K562 (cell line): ENCODE measurements around the gene NEXN. TPM values are rescaled to one million over a fixed set of nuclear protein-coding genes. Genes with fewer than 3 reads are reported as not detected.

Experiments
- ATAC-seq: fragments of 200-7000 bp; cut with Tn5 transposase; 3 replicates; pipeline ENCODE4 v1.9.1; 2020; ENCODE audit warnings: moderate library complexity
- BruUV-seq: library from RNA; stranded (reverse); fragments of 400-500 nt; replicated peaks from 2 replicates; lab custom pipeline; 2021; lab: Mats Ljungman, UMichigan
- CTCF ChIA-PET: fragments of 300-600 bp; formaldehyde crosslinking; extraction: SDS; loops from one replicate; lab custom pipeline; 2021; ENCODE audit warnings: low intra/inter-chr PET ratio; lab: Yijun Ruan, JAX
- POLR2A ChIA-PET: fragments of 300-600, 350-650 bp; sonication (Branson Sonifier 250); formaldehyde crosslinking; extraction: SDS; loops from one replicate; lab custom pipeline; 2021; ENCODE audit warnings: antibody characterized with exemption, inconsistent platforms; lab: Yijun Ruan, JAX
- DNase-seq, 4 experiments: peaks; one replicate each; pipeline versions ENCODE4 v3.0.0 to v3.0.0-alpha.2; 2011 to 2018; ENCODE audit warnings: low spot score in 3 of 4, mixed read lengths in 3 of 4; ENCODE audit errors: extremely low read depth in 1 of 4
- FAIRE-seq: peaks from 2 replicates; lab custom pipeline; 2011; peaks lifted over from hg19 to GRCh38; lab: Jason Lieb, UNC
- H2AFZ ChIP-seq: 2 replicates; pipeline ENCODE4 v1.6.0; 2011; ENCODE audit warnings: low read depth, low read length, control low read depth, inconsistent platforms
- H3K27ac ChIP-seq: fragments of 200-600 bp; 3 replicates; pipeline ENCODE4 v1.8.0; 2011; ENCODE audit warnings: low read depth, mild to moderate bottlenecking, control low read depth, inconsistent platforms, low read length, moderate library complexity, mixed read lengths; ENCODE audit errors: extremely low read depth
- H3K27me3 ChIP-seq, 2 experiments: fragments of 300-600 bp in 1 of 2; 2 replicates in 1 of 2; 3 replicates in 1 of 2; pipeline versions ENCODE4 v1.6.0 to v1.8.0; 2011; ENCODE audit warnings: inconsistent platforms in 2 of 2, low read length in 2 of 2, mild to moderate bottlenecking in 1 of 2, mixed read lengths in 1 of 2, moderate library complexity in 1 of 2; ENCODE audit not compliant: control insufficient read depth in 2 of 2, insufficient read depth in 2 of 2
- H3K36me3 ChIP-seq: fragments of 300-600 bp; 3 replicates; pipeline ENCODE4 v1.8.0; 2011; ENCODE audit warnings: mild to moderate bottlenecking, low read length, inconsistent platforms; ENCODE audit not compliant: control insufficient read depth, insufficient read depth
- H3K4me1 ChIP-seq, 2 experiments: fragments of 200-600 bp in 1 of 2; replicated peaks in 1 of 2; 2 replicates in 1 of 2; 3 replicates in 1 of 2; pipeline versions ENCODE4 v1.5.1 to v1.8.0; 2011; ENCODE audit warnings: inconsistent platforms in 2 of 2, low read length in 2 of 2, mild to moderate bottlenecking in 1 of 2, mixed read lengths in 1 of 2, moderate library complexity in 1 of 2; ENCODE audit not compliant: control insufficient read depth in 2 of 2, insufficient read depth in 2 of 2
- H3K4me2 ChIP-seq: 2 replicates; pipeline ENCODE4 v1.6.1; 2011; ENCODE audit warnings: low read length, control low read depth, inconsistent platforms, mixed read lengths; ENCODE audit not compliant: insufficient read depth
- H3K4me3 ChIP-seq: fragments of 200-600 bp; sonication (generic), shearing (Covaris generic); 2 replicates; pipeline ENCODE4 v1.5.1; 2016; ENCODE audit warnings: control low read depth, inconsistent platforms
- H3K79me2 ChIP-seq: fragments of 200-600 bp; 3 replicates; pipeline ENCODE4 v1.8.0; 2011; ENCODE audit warnings: low read length, inconsistent platforms; ENCODE audit not compliant: control insufficient read depth, insufficient read depth
- H3K9ac ChIP-seq, 2 experiments: 2 replicates each; pipeline versions ENCODE4 v1.6.0 to v1.6.1; 2011; ENCODE audit warnings: low read depth in 2 of 2, low read length in 2 of 2, control low read depth in 1 of 2, inconsistent platforms in 1 of 2, mild to moderate bottlenecking in 1 of 2, mixed read lengths in 1 of 2; ENCODE audit not compliant: insufficient read depth in 1 of 2
- H3K9me1 ChIP-seq: one replicate; pipeline ENCODE4 v1.6.0; 2011; ENCODE audit warnings: inconsistent platforms, mild to moderate bottlenecking, low read length, moderate library complexity; ENCODE audit not compliant: control insufficient read depth, insufficient read depth
- H3K9me3 ChIP-seq: replicated peaks from 2 replicates; pipeline ENCODE4 v1.5.1; 2011; ENCODE audit warnings: low read depth, low read length, inconsistent platforms; ENCODE audit not compliant: control insufficient read depth, insufficient read depth
- H4K20me1 ChIP-seq: replicated peaks from 2 replicates; pipeline ENCODE4 v1.6.1; 2011; ENCODE audit warnings: low read length, inconsistent platforms, mixed read lengths; ENCODE audit not compliant: control insufficient read depth, insufficient read depth
- E2F3 ChIP-seq: fragments of 250-450 bp; sonication (Bioruptor Pico); IDR thresholded peaks from 2 replicates; pipeline ENCODE4 v1.4.0; 2020; ENCODE audit warnings: mild to moderate bottlenecking
- ETV1 ChIP-seq: fragments of 450-650 bp; conservative IDR thresholded peaks from 2 replicates; pipeline ENCODE4 v1.6.1; 2016; ENCODE audit warnings: missing genetic modification characterization, control low read depth, low read depth, missing compliant biosample characterization
- GATAD2A ChIP-seq: fragments of 450-650 bp; IDR thresholded peaks from 2 replicates; pipeline ENCODE4 v1.6.1; 2017
- GTF2A2 ChIP-seq: IDR thresholded peaks from 2 replicates; pipeline ENCODE4 v1.6.1; 2016; ENCODE audit warnings: mild to moderate bottlenecking, missing genetic modification characterization, missing compliant biosample characterization
- HBP1 ChIP-seq: fragments of 450-650 bp; formaldehyde crosslinking; IDR thresholded peaks from 2 replicates; pipeline ENCODE4 v1.4.0; 2022; ENCODE audit warnings: missing genetic modification characterization
- JUND ChIP-seq, 2 experiments: IDR thresholded peaks; 2 replicates in 1 of 2; 3 replicates in 1 of 2; pipeline ENCODE4 v1.6.1; 2011; ENCODE audit warnings: borderline replicate concordance in 2 of 2, low read depth in 2 of 2, low read length in 2 of 2, improper control_type of control experiment in 1 of 2, missing biosample characterization in 1 of 2, missing genetic modification characterization in 1 of 2, missing genetic modification reagents in 1 of 2
- OTX1 ChIP-seq: fragments of 450-650 bp; formaldehyde crosslinking; IDR thresholded peaks from 2 replicates; pipeline ENCODE4 v1.4.0; 2022; ENCODE audit warnings: mild to moderate bottlenecking
- POLR2AphosphoS5 ChIP-seq: IDR thresholded peaks from 2 replicates; pipeline ENCODE4 v1.6.1; 2011; ENCODE audit warnings: mild to moderate bottlenecking, low read depth, low read length, moderate library complexity; ENCODE audit not compliant: control insufficient read depth, insufficient read depth
- SMARCC2 ChIP-seq: fragments of 450-650 bp; IDR thresholded peaks from 2 replicates; pipeline ENCODE4 v1.6.1; 2017; ENCODE audit warnings: antibody characterized with exemption, moderate library complexity, mild to moderate bottlenecking, low read depth
- USF1 ChIP-seq: sonication (generic); formaldehyde crosslinking; IDR thresholded peaks from 2 replicates; pipeline ENCODE4 v1.9.0; 2022; ENCODE audit warnings: mild to moderate bottlenecking, missing genetic modification reagents
- ZBTB12 ChIP-seq: fragments of 250-450 bp; sonication (Bioruptor Pico); IDR thresholded peaks from 2 replicates; pipeline ENCODE4 v1.4.0; 2020
- ZNF140 ChIP-seq: fragments of 250-450 bp; sonication (Bioruptor Pico); IDR thresholded peaks from 2 replicates; pipeline ENCODE4 v1.8.0; 2021; ENCODE audit warnings: moderate library complexity, mild to moderate bottlenecking, inconsistent platforms
- ZNF431 ChIP-seq: sonication (generic); formaldehyde crosslinking; IDR thresholded peaks from 2 replicates; pipeline ENCODE4 v1.8.0; 2022; ENCODE audit warnings: mild to moderate bottlenecking, missing genetic modification reagents
- ZNF764 ChIP-seq: fragments of 250-450 bp; sonication (Bioruptor Pico); IDR thresholded peaks from 2 replicates; pipeline ENCODE4 v1.4.0; 2020; ENCODE audit warnings: low read depth, mild to moderate bottlenecking, moderate library complexity
- in situ Hi-C: fragments of 300-500 bp; cut with MboI; formaldehyde crosslinking; loops from 4 replicates; pipeline ENCODE4 v1.15.0; 2018; ENCODE audit warnings: inconsistent platforms, mixed read lengths
- intact Hi-C: fragments of 100-400 bp; cut with micrococcal nuclease; formaldehyde crosslinking; loops from 2 replicates; pipeline ENCODE4 v1.14.2; 2022
- polyA plus RNA-seq, 8 experiments: library from polyadenylated mRNA; depleted of rRNA in 4 of 8; stranded (reverse) in 5 of 8; unstranded in 3 of 8; fragments of >200 nt; fragmentation: Nextera tagmentation in 2 of 8; fragmentation: Illumina TruSeq in 1 of 8; extraction: Ambion mirVana in 2 of 8; extraction: Trizol in 1 of 8; gene quantifications; 2 replicates each; pipeline versions ENCODE4 v1.2.1 to v1.2.3, GENCODE V29; 2011 to 2014; ENCODE audit warnings: inconsistent platforms in 1 of 8, missing spikeins in 1 of 8
- total RNA-seq, 7 experiments: library from RNA; depleted of rRNA in 6 of 7; stranded (reverse); fragments of >200 nt in 6 of 7; fragmentation: Illumina TruSeq in 2 of 7; extraction: Trizol in 2 of 7; gene quantifications; 2 replicates each; pipeline versions ENCODE4 v1.2.1 to v1.2.3, GENCODE V29; 2011 to 2021; ENCODE audit warnings: low replicate concordance in 1 of 7
- TF ChIP-seq, protein P1 (sequence below): fragments of 450-650 bp; IDR thresholded peaks from 2 replicates; pipeline ENCODE4 v1.7.1; 2018; ENCODE audit warnings: mild to moderate bottlenecking, low read depth; ENCODE audit not compliant: partially characterized antibody

NEXN gene
- total and polyA plus RNA-seq, 9 of the 15 experiments (the other 6 are each of a cell fraction or from before 2014, with no cell fraction given), result 0.18 to 1.8 (median 0.76) TPM

DNA sequence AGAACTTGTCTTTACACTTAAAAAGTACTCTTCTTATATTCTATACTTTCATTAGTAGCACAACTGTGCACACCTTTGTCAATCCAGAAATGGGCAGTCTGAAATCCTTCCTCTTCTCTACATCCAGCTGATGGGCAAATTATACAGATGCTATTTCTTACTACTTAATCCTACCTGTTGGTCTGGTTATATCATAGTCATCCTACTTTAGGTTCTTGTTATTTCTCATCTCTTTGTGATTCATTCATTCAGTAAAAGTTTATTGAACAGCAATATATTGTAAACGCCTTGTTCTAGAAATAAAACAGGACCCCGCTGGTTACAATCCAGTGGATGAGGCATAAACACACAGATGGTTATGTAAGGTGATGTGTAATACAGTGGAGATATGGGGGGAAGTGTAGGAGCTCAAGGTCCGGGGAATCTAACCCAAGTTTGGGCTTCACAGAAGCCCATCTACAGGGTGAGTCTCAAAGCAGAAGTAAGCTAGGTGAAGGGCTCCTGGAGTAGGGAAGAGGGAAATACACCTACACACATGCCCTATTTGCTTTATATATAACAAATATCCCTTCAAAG lies 102.3 kb downstream of the NEXN start (continued):
- no peak for TF ChIP-seq OTX1 (CRISPR knock-in tag)
- no peak for TF ChIP-seq ZNF431
- TF ChIP-seq ZNF764 (CRISPR knock-in tag), result no peak
- no peak for TF ChIP-seq USF1 (CRISPR knock-in tag)
- no peak for TF ChIP-seq ZBTB12 (CRISPR knock-in tag)
- TF ChIP-seq GATAD2A, result no peak
- TF ChIP-seq, all 486 proteins: peak for 0

GRCh38 chr1:77991638-77992037 lies 103.2 kb downstream of the NEXN start:
- H3K4me1 ChIP-seq, result no peaks in the 10 kb centered on the region; a peak in 1 of 5 replicates
- H3K27me3 ChIP-seq, result no peaks in the 10 kb centered on the region
- POLR2A ChIA-PET, result interaction anchor here (2.5 to 9.1 kb wide), 3 partner anchors 10 to 13 kb away, joined by 9 to 118 read pairs (median 22); partner anchors contain the start of genes DNAJB4 and FUBP1
- CTCF ChIA-PET, result no interaction called here
- H3K4me3 ChIP-seq, result no peak overlapping the region
- in situ Hi-C loops, result no loop called here
- intact Hi-C loops, result no loop called here
- BruUV-seq, result no TSS peak
- no peak overlapping the region for H3K27ac ChIP-seq
- H4K20me1 ChIP-seq, result no peaks in the 10 kb centered on the region
- no peaks in the 10 kb centered on the region for H3K9me3 ChIP-seq
- H3K4me2 ChIP-seq, result no peak overlapping the region
- no peaks in the 10 kb centered on the region for H3K9me1 ChIP-seq
- no peak overlapping the region for H3K9ac ChIP-seq
- H3K79me2 ChIP-seq, result peaks cover 41% of the 10 kb centered on the region
- no peak for DNase-seq
- no peak for FAIRE-seq
- no peak overlapping the region for H2AFZ ChIP-seq
- no peak for ATAC-seq
- H3K36me3 ChIP-seq, result peaks cover 21% of the 10 kb centered on the region; the same call in 2 of the 3 replicates
- TF ChIP-seq, protein P1, sequence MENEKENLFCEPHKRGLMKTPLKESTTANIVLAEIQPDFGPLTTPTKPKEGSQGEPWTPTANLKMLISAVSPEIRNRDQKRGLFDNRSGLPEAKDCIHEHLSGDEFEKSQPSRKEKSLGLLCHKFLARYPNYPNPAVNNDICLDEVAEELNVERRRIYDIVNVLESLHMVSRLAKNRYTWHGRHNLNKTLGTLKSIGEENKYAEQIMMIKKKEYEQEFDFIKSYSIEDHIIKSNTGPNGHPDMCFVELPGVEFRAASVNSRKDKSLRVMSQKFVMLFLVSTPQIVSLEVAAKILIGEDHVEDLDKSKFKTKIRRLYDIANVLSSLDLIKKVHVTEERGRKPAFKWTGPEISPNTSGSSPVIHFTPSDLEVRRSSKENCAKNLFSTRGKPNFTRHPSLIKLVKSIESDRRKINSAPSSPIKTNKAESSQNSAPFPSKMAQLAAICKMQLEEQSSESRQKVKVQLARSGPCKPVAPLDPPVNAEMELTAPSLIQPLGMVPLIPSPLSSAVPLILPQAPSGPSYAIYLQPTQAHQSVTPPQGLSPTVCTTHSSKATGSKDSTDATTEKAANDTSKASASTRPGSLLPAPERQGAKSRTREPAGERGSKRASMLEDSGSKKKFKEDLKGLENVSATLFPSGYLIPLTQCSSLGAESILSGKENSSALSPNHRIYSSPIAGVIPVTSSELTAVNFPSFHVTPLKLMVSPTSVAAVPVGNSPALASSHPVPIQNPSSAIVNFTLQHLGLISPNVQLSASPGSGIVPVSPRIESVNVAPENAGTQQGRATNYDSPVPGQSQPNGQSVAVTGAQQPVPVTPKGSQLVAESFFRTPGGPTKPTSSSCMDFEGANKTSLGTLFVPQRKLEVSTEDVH, result no peak
- TF ChIP-seq HBP1 (CRISPR knock-in tag) (no peak), ZNF140 (CRISPR knock-in tag) (no peak), JUND (IDR thresholded peaks at IDR 0.05; ENCODE audit: borderline replicate concordance, low read depth, low read length) (no peak), JUND (tag; IDR thresholded peaks at IDR 0.05; ENCODE audit: borderline replicate concordance, low read depth, low read length) (no peak), POLR2AphosphoS5 (no peak), SMARCC2 (no peak), ETV1 (tag) (no peak), E2F3 (CRISPR knock-in tag) (no peak), GTF2A2 (no peak)
